Measurements from ENCODE around the gene PRC1. TPM values are rescaled to one million over a fixed set of nuclear protein-coding genes. Genes with fewer than 3 reads are reported as not detected.

PRC1 gene
- total RNA-seq, 1 experiment from 2014 or later: 75.7 TPM

DNA sequence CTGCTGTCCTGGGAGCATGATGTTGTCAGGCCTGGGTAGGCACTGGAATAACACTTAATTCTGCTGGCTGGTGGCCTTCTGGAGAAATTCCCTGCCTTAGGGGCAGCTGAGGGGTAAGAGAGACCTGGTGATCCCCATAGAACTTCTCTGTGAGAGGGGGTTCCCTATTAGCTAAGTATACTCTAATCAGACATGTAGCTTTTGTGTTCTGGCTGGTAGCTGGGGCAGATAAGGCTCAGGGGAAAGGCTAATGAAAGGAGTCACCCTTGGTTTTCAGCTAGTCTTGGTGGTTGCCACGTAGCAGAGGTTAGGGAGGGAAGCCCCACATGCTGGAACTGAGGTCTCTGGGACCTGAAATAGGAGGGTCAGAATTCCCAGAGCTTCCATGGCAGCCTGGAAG lies 61.0 kb downstream of the PRC1 start:
- no peak overlapping the region for H3K4me2 ChIP-seq (ENCODE audit: insufficient read depth, insufficient read length, low read length)
- H4K20me1 ChIP-seq (ENCODE audit: control insufficient read depth, insufficient read depth, insufficient read length): no peaks in the 10 kb centered on the region
- no peak overlapping the region for H3K14ac ChIP-seq (ENCODE audit: insufficient read depth, low read length)
- H3K18ac ChIP-seq (ENCODE audit: insufficient read length, low read depth, low read length): no peak overlapping the region
- peaks cover 21 to 26% of the 10 kb centered on the region in 2 experiments for H3K4me1 Mint-ChIP-seq
- H2AK5ac ChIP-seq (ENCODE audit: insufficient read length, low read length): no peak overlapping the region
- H3K56ac ChIP-seq (ENCODE audit: insufficient read length, low read depth, low read length): no peak overlapping the region
- no CpG with 5 or more reads among the region's 1 CpG for WGBS (ENCODE audit: extremely low coverage, insufficient read length, low lambda C conversion rate)
- no peak overlapping the region for H4K91ac ChIP-seq (ENCODE audit: insufficient read length, low read depth, low read length)
- H3K9ac ChIP-seq (ENCODE audit: extremely low read depth, insufficient read length, low read length): no peak overlapping the region
- H3K4ac ChIP-seq (ENCODE audit: low read depth, low read length): no peak overlapping the region
- H3K4me1 ChIP-seq (ENCODE audit: insufficient read depth, low read length): no peaks in the 10 kb centered on the region
- no peaks in the 10 kb centered on the region for H3K9me3 ChIP-seq (ENCODE audit: control insufficient read depth, low read depth, low read length)
- no peak overlapping the region for H3K23ac ChIP-seq (ENCODE audit: insufficient read length, low read depth, low read length)
- no peak overlapping the region for H3T11ph ChIP-seq (ENCODE audit: low read length)
- H3K27me3 ChIP-seq (ENCODE audit: insufficient read depth, low read length): no peaks in the 10 kb centered on the region
- no peaks in the 10 kb centered on the region; the same call in 1 of the 2 replicates for H3K79me2 ChIP-seq (ENCODE audit: insufficient read depth, low read length)
- DNase-seq: no peak
- H3K27me3 Mint-ChIP-seq (ENCODE audit: low read depth): peaks cover 11% of the 10 kb centered on the region
- H3K4me3 Mint-ChIP-seq: peak overlapping the region in 1 of 2 experiments; percentile 58; a peak in 3 of 5 replicates
- H3K23me2 ChIP-seq (ENCODE audit: insufficient read length, low read depth, low read length, poor library complexity, severe bottlenecking): peaks cover 14% of the 10 kb centered on the region
- peaks cover 6 to 14% (median 10%) of the 10 kb centered on the region in 3 experiments; a peak in 6 of 7 replicates for H3K36me3 Mint-ChIP-seq (ENCODE audit: insufficient read depth in 1 of 3, low read depth in 3 of 3)
- H2BK5ac ChIP-seq (ENCODE audit: insufficient read length, low read length): no peak overlapping the region
- no peaks in the 10 kb centered on the region for H3K79me1 ChIP-seq (ENCODE audit: insufficient read depth, low read depth, low read length, poor library complexity, severe bottlenecking)
- no peak overlapping the region for H2AFZ ChIP-seq (ENCODE audit: low read length)
- H3K9me3 Mint-ChIP-seq: no peaks in the 10 kb centered on the region; a peak in 2 of 5 replicates
- H2BK20ac ChIP-seq (ENCODE audit: low read depth, low read length, poor library complexity, severe bottlenecking): no peak overlapping the region
- no peak overlapping the region for H4K5ac ChIP-seq (ENCODE audit: insufficient read length, low read depth, low read length)
- H2BK15ac ChIP-seq (ENCODE audit: low read depth, low read length): no peak overlapping the region
- H3K27ac Mint-ChIP-seq: no peak overlapping the region
- no peak overlapping the region for H3K27ac ChIP-seq (ENCODE audit: insufficient read length, low read depth, low read length)
- no peak overlapping the region for H4K8ac ChIP-seq (replicated peaks; ENCODE audit: insufficient read length, low read depth, low read length)
- no peak overlapping the region for H2BK120ac ChIP-seq (ENCODE audit: low read depth, low read length, poor library complexity, severe bottlenecking)
- no peak overlapping the region for H2BK12ac ChIP-seq (ENCODE audit: insufficient read length, low read depth, low read length)
- TF ChIP-seq, protein P1, sequence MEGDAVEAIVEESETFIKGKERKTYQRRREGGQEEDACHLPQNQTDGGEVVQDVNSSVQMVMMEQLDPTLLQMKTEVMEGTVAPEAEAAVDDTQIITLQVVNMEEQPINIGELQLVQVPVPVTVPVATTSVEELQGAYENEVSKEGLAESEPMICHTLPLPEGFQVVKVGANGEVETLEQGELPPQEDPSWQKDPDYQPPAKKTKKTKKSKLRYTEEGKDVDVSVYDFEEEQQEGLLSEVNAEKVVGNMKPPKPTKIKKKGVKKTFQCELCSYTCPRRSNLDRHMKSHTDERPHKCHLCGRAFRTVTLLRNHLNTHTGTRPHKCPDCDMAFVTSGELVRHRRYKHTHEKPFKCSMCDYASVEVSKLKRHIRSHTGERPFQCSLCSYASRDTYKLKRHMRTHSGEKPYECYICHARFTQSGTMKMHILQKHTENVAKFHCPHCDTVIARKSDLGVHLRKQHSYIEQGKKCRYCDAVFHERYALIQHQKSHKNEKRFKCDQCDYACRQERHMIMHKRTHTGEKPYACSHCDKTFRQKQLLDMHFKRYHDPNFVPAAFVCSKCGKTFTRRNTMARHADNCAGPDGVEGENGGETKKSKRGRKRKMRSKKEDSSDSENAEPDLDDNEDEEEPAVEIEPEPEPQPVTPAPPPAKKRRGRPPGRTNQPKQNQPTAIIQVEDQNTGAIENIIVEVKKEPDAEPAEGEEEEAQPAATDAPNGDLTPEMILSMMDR (conservative IDR thresholded peaks at IDR 0.05): no peak

Data from H9 (cell line).